Peyer's patch (tissue), 4 donors: ENCODE data around the gene KEL.

Source experiments
- POLR2A ChIP-seq, 2 donors: fragments of 450-650 bp; IDR thresholded peaks; one replicate each; pipeline ENCODE4 v1.5.1; 2017; ENCODE audit warnings: antibody characterized with exemption in 2 of 2, mild to moderate bottlenecking in 2 of 2, moderate library complexity in 2 of 2
- TF ChIP-seq, protein P1 (sequence below), 6 experiments: fragments of 450-650 bp in 4 of 6; fragments of 200-600 bp in 2 of 6; sonication (generic) in 1 of 6; IDR thresholded peaks; one replicate each; pipeline ENCODE4 v1.5.1; 2017 to 2019; ENCODE audit warnings: antibody characterized with exemption in 6 of 6, mild to moderate bottlenecking in 3 of 6, moderate library complexity in 1 of 6

DNA sequence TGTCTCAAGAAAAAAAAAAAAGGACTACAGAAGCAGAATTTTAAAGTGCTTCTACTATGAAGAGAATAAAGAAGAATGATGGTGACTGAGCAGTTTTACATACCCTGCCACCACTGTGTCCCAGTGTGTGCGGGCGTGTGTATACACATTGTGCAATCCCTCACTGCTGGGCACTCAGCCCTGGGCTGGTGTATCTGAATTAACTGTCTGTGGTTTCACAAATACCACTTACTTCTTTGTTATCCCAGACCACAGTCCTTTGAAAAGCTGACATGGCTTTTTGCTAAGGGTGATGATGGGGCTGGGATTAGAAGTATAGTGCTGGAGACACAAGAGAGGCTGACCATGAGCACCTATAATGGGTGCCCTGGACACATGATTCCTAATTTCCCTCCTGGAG, 55.5 kb downstream of the KEL start:
- TF ChIP-seq, protein P1, sequence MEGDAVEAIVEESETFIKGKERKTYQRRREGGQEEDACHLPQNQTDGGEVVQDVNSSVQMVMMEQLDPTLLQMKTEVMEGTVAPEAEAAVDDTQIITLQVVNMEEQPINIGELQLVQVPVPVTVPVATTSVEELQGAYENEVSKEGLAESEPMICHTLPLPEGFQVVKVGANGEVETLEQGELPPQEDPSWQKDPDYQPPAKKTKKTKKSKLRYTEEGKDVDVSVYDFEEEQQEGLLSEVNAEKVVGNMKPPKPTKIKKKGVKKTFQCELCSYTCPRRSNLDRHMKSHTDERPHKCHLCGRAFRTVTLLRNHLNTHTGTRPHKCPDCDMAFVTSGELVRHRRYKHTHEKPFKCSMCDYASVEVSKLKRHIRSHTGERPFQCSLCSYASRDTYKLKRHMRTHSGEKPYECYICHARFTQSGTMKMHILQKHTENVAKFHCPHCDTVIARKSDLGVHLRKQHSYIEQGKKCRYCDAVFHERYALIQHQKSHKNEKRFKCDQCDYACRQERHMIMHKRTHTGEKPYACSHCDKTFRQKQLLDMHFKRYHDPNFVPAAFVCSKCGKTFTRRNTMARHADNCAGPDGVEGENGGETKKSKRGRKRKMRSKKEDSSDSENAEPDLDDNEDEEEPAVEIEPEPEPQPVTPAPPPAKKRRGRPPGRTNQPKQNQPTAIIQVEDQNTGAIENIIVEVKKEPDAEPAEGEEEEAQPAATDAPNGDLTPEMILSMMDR (IDR thresholded peaks at IDR 0.05), result no peak
- no peak for TF ChIP-seq POLR2A (IDR thresholded peaks at IDR 0.05)
